Upper lobe of left lung (tissue), 6 donors: ENCODE data around the gene XIRP1. TPM values are rescaled to one million over a fixed set of nuclear protein-coding genes. Genes with fewer than 3 reads are reported as not detected.

ENCODE experiments used
- ATAC-seq, 2 donors: fragments of 200-7000 bp; cut with Tn5 transposase; one replicate each; pipeline ENCODE4 v1.9.1; 2022; ENCODE audit warnings: mild to moderate bottlenecking in 2 of 2, moderate library complexity in 2 of 2; ENCODE audit not compliant: low FRiP score in 2 of 2
- DNase-seq, 2 donors: peaks; one replicate each; pipeline ENCODE4 v3.0.0-alpha.2; 2019 to 2020
- H3K27ac ChIP-seq, 4 donors: fragments of 200-600 bp; sonication (generic); one replicate each; pipeline ENCODE4 v1.5.1; 2016 to 2019
- H3K27me3 ChIP-seq, 4 donors: fragments of 200-600 bp; sonication (generic); one replicate each; pipeline ENCODE4 v1.5.1; 2017 to 2019
- H3K36me3 ChIP-seq, 4 donors: fragments of 200-600 bp; sonication (generic); one replicate each; pipeline ENCODE4 v1.5.1; 2016 to 2019
- H3K4me1 ChIP-seq, 4 donors: fragments of 200-600 bp; sonication (generic); one replicate each; pipeline ENCODE4 v1.5.1; 2018 to 2019
- H3K4me3 ChIP-seq, 4 donors: fragments of 200-600 bp; sonication (generic); one replicate each; pipeline ENCODE4 v1.5.1; 2017 to 2019; ENCODE audit warnings: mild to moderate bottlenecking in 2 of 4, moderate library complexity in 1 of 4
- H3K9me3 ChIP-seq, 4 donors: fragments of 200-600 bp; sonication (generic); one replicate each; pipeline ENCODE4 v1.5.1; 2018 to 2019
- CTCF ChIP-seq, 6 experiments: fragments of 450-650 bp in 4 of 6; fragments of 200-600 bp in 2 of 6; sonication (generic) in 2 of 6; IDR thresholded peaks; one replicate each; pipeline ENCODE4 v1.5.1; 2016 to 2019; ENCODE audit warnings: antibody characterized with exemption in 6 of 6
- EP300 ChIP-seq, 4 donors: sonication (generic); formaldehyde crosslinking; IDR thresholded peaks; one replicate each; pipeline ENCODE4 v1.5.1; 2017; ENCODE audit warnings: antibody characterized with exemption in 4 of 4, control low read depth in 2 of 4
- POLR2A ChIP-seq, 4 donors: fragments of 450-650 bp; IDR thresholded peaks; one replicate each; pipeline ENCODE4 v1.5.1; 2016 to 2017; ENCODE audit warnings: antibody characterized with exemption in 4 of 4, mild to moderate bottlenecking in 2 of 4
- POLR2AphosphoS5 ChIP-seq, 2 donors: sonication (generic); formaldehyde crosslinking; IDR thresholded peaks; one replicate each; pipeline ENCODE4 v1.5.1; 2017; ENCODE audit warnings: antibody characterized with exemption in 2 of 2
- WGBS, 2 donors: methylation state at CpG; one replicate each; pipeline ENCODE4 v1.1.5; 2017 to 2018; 5-methylcytosine and 5-hydroxymethylcytosine counted together
- total RNA-seq, 6 donors: library from RNA; depleted of rRNA in 4 of 6; stranded (reverse); fragments of >200 nt in 4 of 6; gene quantifications; one replicate each; pipeline versions ENCODE4 v1.1.0 to v1.2.1, GENCODE V29; 2016 to 2021
- donor health status: DM: no; HTN: no; CAD: no; lungs with moderate emphysema.
- donor health status: DM: no; HTN: yes; CAD: no; lungs with severe emphysema.

The XIRP1 gene
- total RNA-seq, 6 donors from 2014 or later: 0.07 to 1.2 (median 0.10) TPM; not detected in 3

GRCh38 chr3:39170461-39170860, 21.9 kb downstream of the XIRP1 start:
- no peak for DNase-seq
- 94 to 96% methylated on average over 4 of the region's 4 CpGs for WGBS, 2 donors
- H3K9me3 ChIP-seq: no peaks in the 10 kb centered on the region
- H3K36me3 ChIP-seq: no peaks in the 10 kb centered on the region
- H3K4me1 ChIP-seq: peaks cover 16 to 26% (median 21%) of the 10 kb centered on the region in 4 donors
- H3K27ac ChIP-seq: no peak overlapping the region
- no peaks in the 10 kb centered on the region for H3K27me3 ChIP-seq
- TF ChIP-seq POLR2AphosphoS5 (IDR thresholded peaks at IDR 0.05): no peak
- no peak for TF ChIP-seq POLR2A (IDR thresholded peaks at IDR 0.05)
- TF ChIP-seq EP300 (IDR thresholded peaks at IDR 0.05): no peak
- TF ChIP-seq CTCF (IDR thresholded peaks at IDR 0.05): no peak
- no peak for ATAC-seq
- H3K4me3 ChIP-seq: no peak overlapping the region

- ATAC-seq (no peak), DNase-seq (no peak)
- H3K4me3 ChIP-seq: no peak overlapping the region
- H3K36me3 ChIP-seq: no peaks in the 10 kb centered on the region
- H3K27me3 ChIP-seq: no peaks in the 10 kb centered on the region
- H3K4me1 ChIP-seq: peaks cover 16 to 26% (median 21%) of the 10 kb centered on the region in 4 donors
- H3K27ac ChIP-seq: no peak overlapping the region
- 0 to 84% methylated on average over 1 of the region's 1 CpG for WGBS, 2 donors
- TF ChIP-seq POLR2AphosphoS5 (IDR thresholded peaks at IDR 0.05) (no peak), POLR2A (IDR thresholded peaks at IDR 0.05) (no peak), CTCF (IDR thresholded peaks at IDR 0.05) (no peak), EP300 (IDR thresholded peaks at IDR 0.05) (no peak)
- no peaks in the 10 kb centered on the region for H3K9me3 ChIP-seq
Observed at GRCh38 chr3:39169712-39170111, 22.7 kb downstream of the XIRP1 start.

- peaks cover 16 to 26% (median 21%) of the 10 kb centered on the region in 4 donors for H3K4me1 ChIP-seq
- no peak for TF ChIP-seq POLR2AphosphoS5 (IDR thresholded peaks at IDR 0.05)
- no peak for TF ChIP-seq EP300 (IDR thresholded peaks at IDR 0.05)
- TF ChIP-seq POLR2A (IDR thresholded peaks at IDR 0.05): no peak
- no peak for TF ChIP-seq CTCF (IDR thresholded peaks at IDR 0.05)
- no peaks in the 10 kb centered on the region for H3K9me3 ChIP-seq
- DNase-seq (no peak), ATAC-seq (peak in 1 of 2 donors; percentile 35)
- no peaks in the 10 kb centered on the region for H3K36me3 ChIP-seq
- peak overlapping the region in 2 of 4 donors; percentile 27 to 78 for H3K27ac ChIP-seq
- 83 to 87% methylated on average over 5 of the region's 5 CpGs for WGBS, 2 donors
- H3K4me3 ChIP-seq: no peak overlapping the region
- no peaks in the 10 kb centered on the region for H3K27me3 ChIP-seq
Observed at GRCh38 chr3:39168156-39168780, 24.1 kb downstream of the XIRP1 start.

- H3K36me3 ChIP-seq: no peaks in the 10 kb centered on the region
- H3K4me3 ChIP-seq: no peak overlapping the region
- ATAC-seq (peak in 1 of 2 donors; percentile 76), DNase-seq (peak in 1 of 2 donors; percentile 77)
- 37 to 47% methylated on average over 1 of the region's 1 CpG for WGBS, 2 donors
- no peaks in the 10 kb centered on the region for H3K27me3 ChIP-seq
- no peak for TF ChIP-seq POLR2A (IDR thresholded peaks at IDR 0.05)
- no peak for TF ChIP-seq CTCF (IDR thresholded peaks at IDR 0.05)
- TF ChIP-seq EP300 (IDR thresholded peaks at IDR 0.05): peak in 1 of 4 donors; percentile 59
- TF ChIP-seq POLR2AphosphoS5 (IDR thresholded peaks at IDR 0.05): peak in 1 of 2 donors; percentile 92
- peaks cover 16 to 26% (median 21%) of the 10 kb centered on the region in 4 donors for H3K4me1 ChIP-seq
- H3K9me3 ChIP-seq: no peaks in the 10 kb centered on the region
- peak overlapping the region; percentile 49 to 81 (median 70) for H3K27ac ChIP-seq
Observed at GRCh38 chr3:39166932-39167532, 25.4 kb downstream of the XIRP1 start.
